Common myeloid progenitor, CD34-positive (primary cell): Measurements from ENCODE around the gene JTB.
A peak's percentile ranks its signal among the peaks of the same experiment; 100 is the strongest.

Source experiments
- CTCF ChIA-PET: fragments of 350-600 bp; sonication (Branson Sonifier 250); formaldehyde crosslinking; loops from one replicate; lab custom pipeline; 2021; ENCODE audit warnings: antibody characterized with exemption; lab: Charles Lee
- POLR2A ChIA-PET: fragments of 350-600 bp; sonication (Branson Sonifier 250); formaldehyde crosslinking; loops from one replicate; lab custom pipeline; 2021; ENCODE audit warnings: antibody characterized with exemption; lab: Charles Lee
- DNase-seq, 3 donors: peaks; one replicate each; pipeline versions ENCODE4 v3.0.0 to v3.0.0-alpha.2; 2013
- H3K27ac ChIP-seq, 2 experiments: 1 replicate in 1 of 2; 2 replicates in 1 of 2; pipeline ENCODE4 v1.7.0; 2013; ENCODE audit warnings: inconsistent platforms in 2 of 2, low read length in 2 of 2, mild to moderate bottlenecking in 2 of 2, low read depth in 1 of 2, moderate library complexity in 1 of 2; ENCODE audit not compliant: severe bottlenecking in 2 of 2, insufficient read depth in 1 of 2, poor library complexity in 1 of 2
- H3K27me3 ChIP-seq, 5 experiments: replicated peaks in 2 of 5; 1 replicate in 3 of 5; 2 replicates in 2 of 5; pipeline versions ENCODE4 v1.6.1 to v1.7.0; 2013; ENCODE audit warnings: low read length in 4 of 5, mild to moderate bottlenecking in 2 of 5, moderate library complexity in 2 of 5, inconsistent platforms in 1 of 5; ENCODE audit not compliant: insufficient read depth in 5 of 5, control insufficient read depth in 4 of 5
- H3K36me3 ChIP-seq, 4 experiments: 1 replicate in 2 of 4; 2 replicates in 2 of 4; pipeline versions ENCODE4 v1.6.1 to v1.7.0; 2013; ENCODE audit warnings: low read length in 3 of 4, control low read depth in 1 of 4, mild to moderate bottlenecking in 1 of 4; ENCODE audit not compliant: control insufficient read depth in 4 of 4, insufficient read depth in 4 of 4
- H3K4me1 ChIP-seq, 4 experiments: 1 replicate in 3 of 4; 2 replicates in 1 of 4; pipeline versions ENCODE4 v1.6.1 to v1.7.1; 2013; ENCODE audit warnings: low read length in 3 of 4, mild to moderate bottlenecking in 3 of 4, control low read depth in 1 of 4, inconsistent platforms in 1 of 4, moderate library complexity in 1 of 4; ENCODE audit not compliant: control insufficient read depth in 4 of 4, insufficient read depth in 4 of 4; ENCODE audit errors: control extremely low read depth in 1 of 4
- H3K4me3 ChIP-seq, 7 experiments: 1 replicate in 4 of 7; 2 replicates in 3 of 7; pipeline versions ENCODE4 v1.5.1 to v1.7.0; 2013; ENCODE audit warnings: mild to moderate bottlenecking in 7 of 7, low read length in 6 of 7, moderate library complexity in 6 of 7, inconsistent platforms in 2 of 7, low read depth in 2 of 7, control low read depth in 1 of 7; ENCODE audit not compliant: insufficient read depth in 4 of 7, control insufficient read depth in 1 of 7; ENCODE audit errors: extremely low read depth in 1 of 7
- H3K9me3 ChIP-seq, 5 experiments: 1 replicate in 4 of 5; 2 replicates in 1 of 5; pipeline versions ENCODE4 v1.6.1 to v1.7.1; 2013; ENCODE audit warnings: low read length in 4 of 5, mild to moderate bottlenecking in 2 of 5, inconsistent platforms in 1 of 5, low read depth in 1 of 5, moderate library complexity in 1 of 5; ENCODE audit not compliant: control insufficient read depth in 4 of 5, insufficient read depth in 2 of 5; ENCODE audit errors: control extremely low read depth in 1 of 5
- WGBS: methylation state at CpG from one replicate; pipeline ENCODE4 v1.1.5; 2013; ENCODE audit not compliant: insufficient coverage; 5-methylcytosine and 5-hydroxymethylcytosine counted together

The JTB gene

DNA sequence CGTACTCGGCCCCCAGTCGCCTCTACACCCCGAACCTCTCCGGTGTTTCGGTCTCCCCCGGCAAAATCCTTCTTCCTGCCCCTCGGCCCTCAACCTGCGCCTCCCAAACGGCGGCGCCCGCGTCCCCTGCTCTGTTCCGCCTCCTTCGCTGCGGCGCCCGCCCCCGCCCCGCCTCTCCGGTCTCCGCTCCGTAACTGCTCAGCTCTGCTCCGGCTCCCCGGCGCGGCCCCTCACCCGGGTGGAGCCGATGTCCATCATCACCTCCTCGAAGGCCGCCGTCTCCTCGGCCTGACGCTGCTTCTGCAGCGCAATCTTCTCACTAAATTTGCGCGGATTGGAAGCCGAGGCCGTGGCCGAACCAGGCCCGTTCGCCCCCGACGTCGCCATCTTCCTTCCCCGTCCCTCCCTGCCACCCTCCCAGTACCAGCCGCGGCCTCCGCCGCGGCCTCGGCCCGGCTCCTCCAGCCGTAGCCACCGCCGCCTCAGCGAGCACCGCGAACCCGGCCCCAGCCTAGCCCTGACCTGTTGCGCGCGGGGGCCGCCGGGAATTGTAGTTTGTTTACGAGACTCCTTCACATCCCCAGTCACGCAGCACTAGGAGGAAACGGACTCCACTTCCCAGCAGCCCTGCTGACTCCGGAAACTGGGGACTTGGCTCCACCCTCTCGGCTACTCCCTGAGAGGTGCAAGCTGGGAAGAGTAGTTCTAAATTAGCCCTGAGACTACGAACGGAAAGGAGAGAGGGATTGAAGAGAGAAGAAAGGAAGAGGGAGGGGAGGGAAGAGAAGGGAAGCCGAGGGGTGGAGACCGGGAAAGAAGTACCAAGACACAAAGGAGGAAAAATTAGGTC is 19.1 kb downstream of the JTB start, which contains the start of gene CRTC2:
TSS of gene CRTC2 (minus strand) at position 502 of the 850 bp plus-strand sequence. CDS start at position 387, 115 bp downstream.
- POLR2A ChIA-PET: interaction anchor here (0.5 to 1.9 kb wide), 5 partner anchors 9 to 51 kb away, joined by 3 to 7 read pairs (median 4); partner anchors contain the start of genes CREB3L4 and RPS27
- Histone ChIP-seq H3K9me3 (no peaks in the 10 kb centered on the region), H3K27me3 (no peaks in the 10 kb centered on the region), H3K4me3 (peak within 1 kb of the TSS; percentile 86 to 97 (median 94)), H3K4me1 (peaks cover 20 to 63% (median 51%) of the 10 kb centered on the region in 4 experiments), H3K27ac (peak within 1 kb of the TSS; percentile 83 to 90), H3K36me3 (peaks cover 0 to 45% (median 31%) of the 10 kb centered on the region in 4 experiments)
- CTCF ChIA-PET: interaction anchor here (1.1 to 6.2 kb wide), 4 partner anchors 9 to 42 kb away, joined by 4 to 52 read pairs (median 5); partner anchors contain the start of genes CREB3L4, DENND4B and JTB
- WGBS: under 1% methylated on average over 73 of the region's 75 CpGs
- peak; percentile 97 to 99 (median 98) for DNase-seq

- WGBS: 0% methylated on average over 9 of the region's 13 CpGs
- peaks cover 0 to 49% (median 33%) of the 10 kb centered on the region in 4 experiments for H3K36me3 ChIP-seq
These were observed 19.7 kb downstream of the JTB start for GRCh38 chr1:153957744-153958110.

GRCh38 chr1:153956997-153957715 is 20.3 kb downstream of the JTB start:
- no CpG with 5 or more reads among the region's 6 CpGs for WGBS
- peaks cover 20 to 54% (median 40%) of the 10 kb centered on the region in 4 experiments for H3K4me1 ChIP-seq

More at GRCh38 chr1:153957744-153958110, 19.7 kb downstream of the JTB start:
- Histone ChIP-seq H3K4me3 (peak overlapping the region; percentile 86 to 97 (median 94)), H3K9me3 (no peaks in the 10 kb centered on the region), H3K27me3 (no peaks in the 10 kb centered on the region), H3K4me1 (peaks cover 20 to 59% (median 46%) of the 10 kb centered on the region in 4 experiments), H3K27ac (peak overlapping the region; percentile 83 to 90)
- ChIA-PET POLR2A (interaction anchor here (0.6 to 1.9 kb wide), 4 partner anchors 9 to 13 kb away, joined by 3 to 7 read pairs (median 4); partner anchors contain the start of gene CREB3L4), CTCF (interaction anchor here (1.6 to 6.2 kb wide), 3 partner anchors 9 to 41 kb away, joined by 4 to 52 read pairs (median 18); partner anchors contain the start of genes CREB3L4 and DENND4B)
- peak in 2 of 3 donors; percentile 57 to 61 for DNase-seq

DNA sequence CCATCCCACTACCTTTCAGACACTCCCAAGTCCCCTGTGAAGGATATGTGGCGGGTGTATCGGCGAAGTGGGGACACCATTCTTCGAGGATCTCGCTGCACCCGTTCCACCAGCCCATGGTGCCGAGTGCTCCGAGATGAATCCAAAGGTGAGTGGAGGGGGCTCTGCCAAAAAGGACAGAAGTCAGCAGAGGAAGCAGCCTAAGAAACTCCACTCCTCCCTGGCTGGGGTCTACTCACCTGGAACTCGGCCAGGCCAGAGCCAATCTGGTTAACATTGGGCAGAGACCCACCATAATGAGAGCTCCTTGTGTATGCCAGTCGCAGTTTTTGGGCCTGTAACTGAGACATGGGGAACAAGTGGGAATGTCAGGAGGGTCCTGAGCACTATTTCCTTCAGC is 22.6 kb downstream of the JTB start:
- ChIA-PET POLR2A (no interaction called here), CTCF (interaction anchor here (1.4 to 6.2 kb wide), 2 partner anchors 9 to 30 kb away, joined by 3 to 52 read pairs; partner anchors contain the start of gene DENND4B)
- Histone ChIP-seq H3K4me3 (no peak overlapping the region), H3K27me3 (no peaks in the 10 kb centered on the region), H3K27ac (no peak overlapping the region), H3K36me3 (peaks cover 14 to 56% (median 43%) of the 10 kb centered on the region in 4 experiments), H3K4me1 (peaks cover 12 to 39% (median 30%) of the 10 kb centered on the region in 4 experiments), H3K9me3 (no peaks in the 10 kb centered on the region)
- DNase-seq: no peak
- 95% methylated on average over 8 of the region's 10 CpGs for WGBS

More at GRCh38 chr1:153956997-153957715, 20.3 kb downstream of the JTB start:
- DNase-seq: no peak
- ChIA-PET POLR2A (interaction anchor here (0.6 to 1.9 kb wide), 8 partner anchors 10 to 157 kb away, joined by 3 to 7 read pairs (median 4); partner anchors contain the start of genes CREB3L4 and RPS27), CTCF (interaction anchor here (1.0 to 6.2 kb wide), 5 partner anchors 10 to 41 kb away, joined by 3 to 52 read pairs (median 9); partner anchors contain the start of genes CREB3L4 and DENND4B)
- Histone ChIP-seq H3K36me3 (peaks cover 4 to 53% (median 38%) of the 10 kb centered on the region in 4 experiments), H3K27me3 (no peaks in the 10 kb centered on the region), H3K27ac (peak overlapping the region; percentile 83 to 90), H3K4me3 (peak overlapping the region; percentile 86 to 97 (median 94)), H3K9me3 (no peaks in the 10 kb centered on the region)

- CTCF ChIA-PET: interaction anchor here (1.0 to 6.2 kb wide), 5 partner anchors 8 to 156 kb away, joined by 3 to 52 read pairs (median 5); partner anchors contain the start of genes DENND4B and RAB13
- POLR2A ChIA-PET: no interaction called here
- Histone ChIP-seq H3K27me3 (no peaks in the 10 kb centered on the region), H3K4me1 (peaks cover 12 to 30% (median 25%) of the 10 kb centered on the region in 4 experiments), H3K36me3 (peaks cover 14 to 56% (median 43%) of the 10 kb centered on the region in 4 experiments), H3K4me3 (no peak overlapping the region), H3K27ac (peak overlapping the region in 1 of 2 experiments; percentile 12), H3K9me3 (no peaks in the 10 kb centered on the region)
- no peak for DNase-seq
- 96% methylated on average over 4 of the region's 4 CpGs for WGBS
These were observed 23.6 kb downstream of the JTB start for GRCh38 chr1:153953859-153954365.

DNA sequence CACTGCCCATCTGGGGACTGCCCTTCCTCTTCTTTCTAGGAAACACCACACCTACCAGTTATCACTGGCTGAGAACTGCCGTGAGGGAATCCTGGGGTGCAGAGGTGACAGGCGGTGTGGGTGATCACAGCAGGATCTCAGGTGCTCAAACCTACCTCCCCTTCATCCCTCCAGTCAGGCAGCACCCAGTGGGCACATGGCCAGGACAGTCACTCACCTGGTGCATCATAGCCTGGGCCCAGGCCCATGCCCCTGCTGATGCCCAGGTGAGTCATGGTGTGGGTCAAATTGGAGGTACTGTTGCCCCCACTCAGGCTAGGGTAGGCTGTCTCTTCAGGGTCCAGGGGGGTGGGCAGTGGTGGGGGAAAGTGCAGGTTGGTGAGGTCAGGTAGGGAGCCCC is 25.7 kb downstream of the JTB start:
- Histone ChIP-seq H3K27ac (no peak overlapping the region), H3K9me3 (no peaks in the 10 kb centered on the region), H3K4me1 (peaks cover 4 to 23% (median 22%) of the 10 kb centered on the region in 4 experiments), H3K27me3 (no peaks in the 10 kb centered on the region), H3K4me3 (no peak overlapping the region), H3K36me3 (peaks cover 14 to 75% (median 58%) of the 10 kb centered on the region in 4 experiments)
- ChIA-PET CTCF (no interaction called here), POLR2A (no interaction called here)
- WGBS: 100% methylated on average over 1 of the region's 2 CpGs
- no peak for DNase-seq
